ENCODE results near the gene OR2T1.
"Not testable (repeated sequence)": the region's sequence is repeated elsewhere in the genome, so short reads cannot be mapped to it uniquely, and the experiment has no call there.

DNA sequence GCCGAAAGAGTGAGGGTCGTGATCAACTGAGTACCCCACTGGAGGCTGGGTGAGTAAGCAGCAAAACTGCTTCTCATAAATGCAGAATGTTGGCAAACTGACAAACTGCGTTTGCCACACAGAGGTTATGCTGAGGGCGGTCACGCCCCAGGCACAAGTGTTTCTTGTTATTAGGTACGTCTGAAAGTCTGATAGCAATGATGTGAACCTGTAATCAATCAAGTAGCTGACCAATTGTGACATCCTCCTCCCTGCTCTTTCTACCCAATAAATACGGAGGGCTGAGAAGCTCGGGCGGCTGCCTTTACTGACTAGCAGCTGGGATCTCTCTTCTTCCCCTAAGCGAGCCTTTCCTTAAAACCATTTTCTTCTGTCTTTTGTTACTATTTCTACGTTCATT lies 28.8 kb downstream of the OR2T1 start:
- not testable (repeated sequence) for TF ChIP-seq BMI1 (IDR thresholded peaks at IDR 0.05; ENCODE audit: borderline replicate concordance); PAX8 (IDR thresholded peaks at IDR 0.05)
- TF ChIP-seq, protein P1, sequence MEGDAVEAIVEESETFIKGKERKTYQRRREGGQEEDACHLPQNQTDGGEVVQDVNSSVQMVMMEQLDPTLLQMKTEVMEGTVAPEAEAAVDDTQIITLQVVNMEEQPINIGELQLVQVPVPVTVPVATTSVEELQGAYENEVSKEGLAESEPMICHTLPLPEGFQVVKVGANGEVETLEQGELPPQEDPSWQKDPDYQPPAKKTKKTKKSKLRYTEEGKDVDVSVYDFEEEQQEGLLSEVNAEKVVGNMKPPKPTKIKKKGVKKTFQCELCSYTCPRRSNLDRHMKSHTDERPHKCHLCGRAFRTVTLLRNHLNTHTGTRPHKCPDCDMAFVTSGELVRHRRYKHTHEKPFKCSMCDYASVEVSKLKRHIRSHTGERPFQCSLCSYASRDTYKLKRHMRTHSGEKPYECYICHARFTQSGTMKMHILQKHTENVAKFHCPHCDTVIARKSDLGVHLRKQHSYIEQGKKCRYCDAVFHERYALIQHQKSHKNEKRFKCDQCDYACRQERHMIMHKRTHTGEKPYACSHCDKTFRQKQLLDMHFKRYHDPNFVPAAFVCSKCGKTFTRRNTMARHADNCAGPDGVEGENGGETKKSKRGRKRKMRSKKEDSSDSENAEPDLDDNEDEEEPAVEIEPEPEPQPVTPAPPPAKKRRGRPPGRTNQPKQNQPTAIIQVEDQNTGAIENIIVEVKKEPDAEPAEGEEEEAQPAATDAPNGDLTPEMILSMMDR (IDR thresholded peaks at IDR 0.05 in 2 of 3, conservative IDR thresholded peaks at IDR 0.05 in 1 of 3; ENCODE audit: control insufficient read depth in 2 of 3, extremely low read depth in 1 of 3, insufficient read depth in 1 of 3, low read depth in 3 of 3, low read length in 3 of 3), result not testable (repeated sequence)

All from GM12878 (cell line).